Kidney capillary endothelial cell (primary cell): Measurements from ENCODE around the gene ACTR3C.
A peak's percentile ranks its signal among the peaks of the same experiment; 100 is the strongest.
"Not testable (repeated sequence)": the region's sequence is repeated elsewhere in the genome, so short reads cannot be mapped to it uniquely, and the experiment has no call there.

Source experiments
- DNase-seq: peaks from one replicate; pipeline ENCODE4 v3.0.0-alpha.2; 2018; ENCODE audit warnings: low spot score

ACTR3C gene

GRCh38 chr7:150336746-150337145 lies 13.4 kb upstream of the ACTR3C start:
- no peak for DNase-seq

GRCh38 chr7:150335774-150336112 lies 12.4 kb upstream of the ACTR3C start:
- no peak for DNase-seq

DNA sequence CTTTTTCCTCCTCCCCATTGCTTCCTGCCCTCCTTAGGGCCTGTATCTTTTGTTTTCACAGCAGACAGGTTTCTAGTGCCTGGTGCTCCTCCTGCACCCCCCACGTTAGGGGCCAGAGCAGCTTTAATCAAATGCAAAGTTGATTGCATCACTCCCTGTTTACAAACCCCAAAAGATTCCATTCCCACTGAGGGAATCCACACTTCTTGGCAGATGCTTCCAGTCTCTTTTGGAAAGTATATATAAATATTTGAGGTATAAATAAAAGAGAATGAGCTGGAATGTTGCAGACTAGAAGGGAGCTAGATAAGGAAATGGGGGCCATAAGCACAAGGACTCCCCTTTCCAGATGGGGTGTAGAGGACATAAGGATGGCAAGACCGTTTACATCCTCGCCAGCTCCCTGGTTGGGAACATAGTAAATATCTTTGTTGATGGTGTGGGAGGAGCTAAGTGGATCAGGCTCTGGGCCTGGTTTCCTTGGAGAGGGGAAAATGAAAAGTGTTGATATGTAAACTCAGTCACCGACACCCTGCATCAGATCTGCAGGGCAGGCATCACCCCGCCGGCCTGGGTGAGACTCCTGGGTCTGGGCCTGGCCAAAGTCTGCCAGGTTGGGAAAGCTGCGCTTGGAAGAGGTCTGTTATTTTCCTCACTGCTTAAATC lies 11.9 kb upstream of the ACTR3C start:
- no peak for DNase-seq

GRCh38 chr7:150334108-150334507 lies 10.8 kb upstream of the ACTR3C start:
- no peak for DNase-seq

DNA sequence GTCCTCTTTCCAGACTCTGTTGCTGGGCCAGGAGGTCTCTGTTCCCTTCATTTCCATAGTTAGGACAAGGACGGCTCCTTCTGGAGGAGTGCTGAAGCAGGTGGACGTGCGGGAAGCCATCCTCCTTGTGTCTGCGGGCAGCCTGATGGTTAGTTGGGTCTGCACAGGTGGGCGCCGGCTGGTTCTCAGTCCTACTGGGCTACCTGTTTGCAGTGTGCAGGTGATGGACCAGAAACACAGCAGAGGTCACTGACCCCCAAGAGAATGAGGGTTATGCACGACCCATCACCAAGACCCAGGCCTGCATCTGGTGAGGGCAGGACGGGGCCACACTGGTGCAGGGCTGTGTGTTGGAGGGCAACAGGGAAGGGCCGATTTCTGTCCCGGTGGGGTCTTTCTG lies 10.3 kb upstream of the ACTR3C start:
- no peak for DNase-seq

DNA sequence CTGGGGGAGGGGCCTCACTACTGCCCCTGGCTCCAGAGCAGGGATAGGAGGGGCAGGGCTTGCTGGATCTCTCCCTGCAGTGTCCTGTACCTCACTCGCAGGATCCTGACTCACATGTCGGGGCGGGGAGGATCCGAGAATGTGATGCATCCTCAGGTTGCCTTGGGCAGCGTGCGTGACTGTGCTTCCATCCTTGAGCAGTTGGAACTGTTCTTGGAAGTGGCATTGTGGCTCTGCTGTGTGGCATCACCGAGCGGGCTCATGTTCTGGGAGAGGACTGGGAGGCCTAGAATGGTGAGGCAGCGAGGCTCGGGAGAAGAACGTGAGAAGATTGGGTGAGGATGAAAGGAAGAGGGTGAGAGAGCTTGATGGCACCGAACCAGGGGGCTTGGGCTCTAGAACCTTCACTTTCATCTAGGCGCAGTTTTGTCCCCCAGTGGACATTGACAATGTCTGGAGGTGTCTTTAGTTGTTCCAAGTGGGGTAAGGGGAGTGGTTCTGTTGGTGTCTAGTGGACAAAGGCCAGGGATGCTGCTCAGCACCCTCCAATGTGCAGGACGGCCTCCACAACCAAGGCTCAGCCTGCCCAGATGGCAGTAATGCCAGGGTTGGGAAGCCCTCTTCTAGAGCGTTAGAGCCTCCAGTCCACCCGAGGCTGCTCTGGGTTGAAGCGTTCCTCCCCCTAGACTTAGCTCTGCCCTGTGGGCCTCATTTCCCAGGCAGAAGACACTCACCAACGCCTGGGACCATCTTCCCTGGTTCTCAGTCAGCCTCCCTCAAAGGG lies 9.7 kb upstream of the ACTR3C start:
- no peak for DNase-seq

DNA sequence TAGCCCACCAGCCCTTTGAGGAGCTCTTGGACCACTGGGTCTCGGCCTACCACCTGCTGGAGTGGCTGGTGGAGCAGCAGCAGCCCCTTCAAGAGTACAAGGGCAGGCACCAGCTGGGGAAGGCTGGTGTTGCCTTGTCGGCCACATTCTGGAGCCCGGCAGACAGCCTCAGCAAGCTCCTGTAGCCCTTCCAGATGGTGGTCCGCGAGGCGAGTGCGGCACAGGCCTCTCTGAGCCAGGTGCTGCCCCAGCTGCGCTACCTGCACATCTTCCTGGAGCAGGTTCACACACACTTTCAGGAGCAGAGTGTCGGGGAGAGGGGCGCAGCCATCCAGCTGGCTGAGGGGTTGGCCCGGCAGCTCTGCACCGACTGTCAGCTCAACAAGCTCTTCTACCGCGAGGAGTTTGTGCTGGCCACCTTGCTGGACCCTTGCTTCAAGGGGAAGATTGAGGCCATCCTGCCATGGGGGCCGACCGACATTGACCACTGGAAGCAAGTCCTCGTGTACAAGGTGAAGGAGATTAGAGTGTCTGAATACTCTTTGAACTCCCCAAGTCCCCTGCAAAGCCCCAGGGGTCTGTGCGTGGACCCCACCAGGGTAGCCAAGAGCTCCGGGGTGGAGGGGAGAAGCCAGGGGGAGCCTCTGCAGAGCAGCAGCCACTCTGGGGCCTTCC lies 7.0 kb upstream of the ACTR3C start:
- no peak for DNase-seq

DNA sequence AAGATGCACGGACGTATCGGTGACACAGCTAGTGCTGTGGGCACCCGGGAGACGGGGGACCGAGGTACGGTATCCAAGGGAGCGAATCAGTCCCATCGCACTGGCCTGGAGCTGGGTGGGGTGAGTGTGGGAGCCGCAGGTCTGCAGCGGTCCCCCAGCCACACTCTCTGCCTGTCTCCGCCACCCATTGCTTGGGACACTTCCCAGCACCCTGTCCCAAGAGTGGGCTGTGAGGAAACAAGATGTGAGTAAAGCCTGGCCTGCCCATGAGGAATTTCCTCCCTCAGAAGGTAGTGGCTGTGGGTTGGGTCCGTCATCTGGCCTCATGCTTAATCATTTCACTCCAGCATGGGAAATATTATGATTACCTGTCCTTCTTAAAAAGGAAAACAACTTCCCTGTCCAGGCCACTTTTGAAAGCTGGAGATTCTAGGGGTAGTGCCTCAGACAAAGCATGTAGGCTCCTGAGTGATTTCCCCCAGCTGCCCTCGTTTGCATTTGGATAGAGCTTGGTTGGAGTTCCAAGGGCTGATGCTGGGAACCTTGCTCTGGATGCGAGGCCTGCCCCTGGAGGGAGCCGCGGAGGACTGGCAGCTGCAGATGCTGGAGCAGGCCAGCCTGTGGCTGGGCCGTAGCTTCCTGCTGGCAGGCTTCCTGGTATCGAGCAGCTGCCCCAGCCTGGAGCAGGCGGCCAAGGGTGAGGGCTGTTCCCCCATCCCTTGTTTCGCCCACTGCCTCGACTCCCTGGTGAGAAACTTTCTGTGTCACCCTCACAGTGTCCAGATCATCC lies 6.2 kb upstream of the ACTR3C start:
- DNase-seq: no peak

DNA sequence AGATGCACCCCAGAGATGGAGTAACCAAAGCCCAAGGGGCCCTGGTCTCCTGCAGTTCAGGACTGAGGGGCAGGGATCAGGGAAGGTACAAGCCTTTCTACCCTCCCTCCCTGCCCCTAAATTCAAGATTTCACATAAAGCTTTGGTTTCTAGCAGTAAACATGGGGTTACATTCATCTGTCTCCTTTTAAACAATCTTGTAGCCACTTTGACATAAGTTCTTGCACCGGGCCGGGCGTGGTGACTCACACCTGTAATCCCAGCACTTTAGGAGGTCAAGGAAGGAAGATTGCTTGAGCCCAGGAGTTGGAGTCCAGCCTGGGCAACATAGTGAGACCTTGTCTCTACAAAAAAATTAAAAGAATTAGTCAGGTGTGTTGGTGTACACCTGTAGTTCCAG lies 4.0 kb upstream of the ACTR3C start:
- no peak for DNase-seq

DNA sequence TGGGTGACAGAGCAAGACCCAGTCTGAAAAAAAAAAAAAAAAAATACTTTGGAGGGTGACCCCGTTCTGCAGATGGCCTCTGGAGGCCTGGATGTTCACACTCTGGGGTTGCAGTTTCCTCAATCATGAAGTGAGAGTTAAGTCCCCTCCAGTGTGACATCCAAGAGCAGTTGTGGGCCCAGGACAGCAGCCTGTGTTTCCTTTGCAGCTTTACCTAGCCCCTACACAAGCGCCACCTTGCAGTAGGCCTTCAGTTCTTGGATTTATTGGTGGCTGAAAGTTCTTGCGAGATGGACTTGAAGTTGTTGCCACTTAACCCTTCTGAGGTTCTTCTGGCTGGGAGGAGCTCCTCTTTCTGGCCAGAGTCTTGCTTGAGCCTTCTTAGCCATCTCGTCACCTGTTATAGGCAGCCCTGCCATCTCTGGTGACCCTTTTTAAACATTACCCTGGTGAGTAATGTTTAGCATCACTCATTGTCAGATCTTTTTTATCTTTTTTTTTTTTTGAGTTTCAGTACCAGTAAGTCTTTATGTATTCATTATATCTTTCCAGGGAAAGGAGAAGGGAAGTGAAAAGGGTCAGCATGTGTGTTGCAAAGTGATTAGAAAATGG lies 3.4 kb upstream of the ACTR3C start:
- no peak for DNase-seq

DNA sequence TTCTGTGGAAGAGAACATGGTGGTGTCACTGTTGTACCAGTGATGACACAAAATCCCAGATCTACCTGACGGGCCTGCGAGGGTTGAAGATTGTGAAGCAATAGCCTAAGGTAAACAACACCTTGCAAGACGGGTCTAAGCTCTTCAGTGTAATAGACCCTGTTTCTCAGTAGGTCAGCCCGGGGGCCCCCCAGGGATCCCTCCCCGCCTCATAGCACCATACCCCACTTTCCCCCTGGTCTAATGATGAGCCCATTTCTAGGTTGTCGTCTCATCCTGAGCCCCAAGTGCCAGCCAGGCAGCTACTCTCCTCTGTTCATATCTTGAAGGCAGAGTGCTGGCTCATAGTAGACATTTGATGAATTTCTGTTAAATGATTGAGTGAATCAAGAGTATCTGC lies 2.6 kb upstream of the ACTR3C start:
- no peak for DNase-seq

GRCh38 chr7:150325110-150325611 lies 1.8 kb upstream of the ACTR3C start:
- DNase-seq: no peak

DNA sequence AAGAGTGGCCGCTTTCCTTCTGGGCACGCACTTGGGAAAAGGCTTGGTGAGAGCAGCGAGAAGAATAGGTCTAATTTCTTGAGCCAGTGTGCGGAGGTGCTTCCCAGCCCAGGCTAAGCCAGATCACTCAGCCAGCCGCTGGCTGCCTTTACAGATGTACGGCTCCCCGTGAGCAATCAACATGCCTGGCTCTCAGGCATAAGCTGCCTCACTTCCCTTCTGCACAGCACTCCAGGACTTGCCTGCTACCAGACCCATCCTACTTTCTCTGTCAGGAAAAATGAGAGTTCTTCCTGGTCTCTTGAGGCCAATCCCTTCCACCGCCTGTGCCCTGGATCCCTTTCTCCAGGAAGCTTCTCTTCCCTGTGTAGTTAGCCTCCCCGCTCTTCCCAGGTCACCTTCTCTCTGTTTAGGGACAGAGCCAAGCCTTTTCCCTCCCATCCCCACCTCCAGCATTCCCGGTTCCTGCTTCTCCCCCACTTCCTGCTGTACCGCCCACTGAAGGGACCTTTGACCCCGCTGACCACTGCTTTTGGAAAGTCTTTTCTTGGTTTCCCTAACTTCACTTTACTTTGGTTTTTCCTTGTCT lies 1.1 kb upstream of the ACTR3C start:
- DNase-seq: peak; percentile 17

- DNase-seq: no peak
Measured at GRCh38 chr7:150323682-150324372, 482 bp upstream of the ACTR3C start.

DNA sequence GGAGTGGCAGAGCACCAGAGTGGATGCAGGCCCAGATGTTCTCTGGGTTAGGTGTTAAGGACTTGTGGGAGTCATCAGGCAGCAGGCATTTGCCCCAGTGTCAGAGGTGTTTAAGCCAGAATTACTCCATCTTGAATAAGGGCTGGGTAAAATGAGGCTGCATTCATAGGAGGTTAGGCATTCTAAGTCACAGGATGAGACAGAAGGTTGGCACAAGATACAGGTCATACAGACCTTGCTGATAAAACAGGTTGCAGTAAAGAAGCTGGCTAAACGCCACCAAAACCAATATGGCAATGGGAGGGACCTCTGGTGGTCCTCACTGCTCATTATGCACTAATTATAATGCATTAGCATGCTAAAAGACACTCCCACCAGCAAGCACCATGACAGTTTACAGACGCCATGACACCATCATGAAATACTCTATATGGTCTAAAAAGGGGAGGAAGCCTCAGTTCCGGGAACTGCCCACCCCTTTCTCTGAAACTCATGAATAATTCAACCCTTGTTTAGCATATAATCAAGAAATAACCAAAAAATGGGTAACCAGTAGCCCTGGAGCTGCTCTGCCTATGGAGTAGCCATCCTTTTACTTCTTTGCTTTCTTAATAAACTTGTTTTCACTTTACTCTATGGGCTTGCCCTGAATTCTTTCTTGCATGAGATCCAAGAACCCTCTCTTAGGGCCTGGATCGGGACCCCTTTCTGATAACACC lies 1.1 kb downstream of the ACTR3C start:
- no peak for DNase-seq

DNA sequence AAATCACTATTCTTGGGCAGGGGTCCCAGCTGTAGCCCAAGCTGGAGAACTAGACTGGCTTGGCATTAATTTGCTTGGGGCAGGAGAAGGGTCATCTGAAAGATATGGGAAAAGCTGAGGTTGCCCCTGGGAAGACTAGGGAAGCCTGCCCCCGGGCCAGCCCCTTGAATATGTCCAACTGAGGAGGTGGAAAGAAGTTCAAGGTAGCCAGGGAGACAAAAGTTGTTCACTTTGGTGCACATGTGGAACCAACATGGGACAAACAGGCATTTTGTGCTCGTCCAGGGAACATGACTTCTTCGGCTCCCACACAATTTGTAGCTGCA lies 1.6 kb downstream of the ACTR3C start:
- no peak for DNase-seq

DNA sequence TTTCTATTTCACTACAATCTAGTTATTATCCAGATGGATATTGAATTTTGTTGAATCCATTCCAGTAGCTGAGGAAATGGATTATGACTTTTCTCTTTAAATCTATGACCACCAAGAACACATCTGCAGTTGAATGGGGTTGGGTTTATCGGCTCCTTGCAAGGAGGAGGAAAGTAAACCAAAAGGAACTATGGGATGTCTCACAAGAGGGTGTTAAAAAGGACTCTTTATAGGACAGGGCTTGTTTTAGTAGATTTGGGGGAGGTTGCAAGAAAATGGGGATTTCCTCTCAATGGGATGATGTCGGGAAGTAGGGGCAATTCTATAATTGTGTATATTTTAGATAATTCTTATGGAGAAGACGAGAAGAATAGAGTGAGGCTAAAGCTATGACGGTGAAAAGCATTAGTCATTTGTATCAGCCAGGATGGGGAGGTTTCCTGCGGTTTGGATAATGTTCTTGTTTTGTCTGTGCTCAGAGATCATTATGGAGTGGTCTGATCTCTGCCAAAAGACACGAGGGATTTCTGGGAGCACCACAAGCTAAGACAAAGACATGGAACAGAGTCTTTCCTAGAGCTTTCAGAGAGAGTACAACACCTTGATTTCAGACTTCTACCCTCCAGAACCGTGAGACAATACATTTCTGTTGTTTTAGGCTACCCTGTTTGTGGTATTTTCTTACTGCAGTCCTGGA lies 5.4 kb downstream of the ACTR3C start:
- DNase-seq: peak; percentile 12

- not testable (repeated sequence) for DNase-seq
Measured at GRCh38 chr7:150316987-150317386, 6.4 kb downstream of the ACTR3C start.

- no peak for DNase-seq
Measured at GRCh38 chr7:150314639-150315239, 8.6 kb downstream of the ACTR3C start.
